CD14-positive monocyte (primary cell): ENCODE measurements around the gene CCM2. TPM values are rescaled to one million over a fixed set of nuclear protein-coding genes. Genes with fewer than 3 reads are reported as not detected.

Experiments used
- DNase-seq, 3 donors: peaks; one replicate each; pipeline ENCODE4 v3.0.0-alpha.2; 2011 to 2022
- H2AFZ ChIP-seq: 2 replicates; pipeline ENCODE4 v1.6.0; 2012; ENCODE audit warnings: mild to moderate bottlenecking, low read depth, low read length, inconsistent platforms; ENCODE audit not compliant: insufficient read depth, poor library complexity, severe bottlenecking
- H3K27ac ChIP-seq, 2 donors: 1 replicate in 1 of 2; 2 replicates in 1 of 2; pipeline ENCODE4 v1.5.1; 2012 to 2013; ENCODE audit warnings: low read length in 2 of 2, control low read depth in 1 of 2, inconsistent platforms in 1 of 2, low read depth in 1 of 2, mild to moderate bottlenecking in 1 of 2
- H3K27me3 ChIP-seq, 2 donors: one replicate each; pipeline versions ENCODE4 v1.6.0 to v1.6.1; 2011 to 2013; ENCODE audit warnings: low read length in 2 of 2; ENCODE audit not compliant: control insufficient read depth in 2 of 2, insufficient read depth in 2 of 2
- H3K36me3 ChIP-seq, 2 donors: replicated peaks in 1 of 2; 1 replicate in 1 of 2; 2 replicates in 1 of 2; pipeline versions ENCODE4 v1.5.1 to v1.6.1; 2012 to 2013; ENCODE audit warnings: low read length in 2 of 2, control low read depth in 1 of 2, inconsistent platforms in 1 of 2, mild to moderate bottlenecking in 1 of 2; ENCODE audit not compliant: insufficient read depth in 2 of 2, control insufficient read depth in 1 of 2
- H3K4me1 ChIP-seq, 2 donors: 1 replicate in 1 of 2; 2 replicates in 1 of 2; pipeline versions ENCODE4 v1.5.1 to v1.6.1; 2012 to 2013; ENCODE audit warnings: low read length in 2 of 2, control low read depth in 1 of 2, inconsistent platforms in 1 of 2, mild to moderate bottlenecking in 1 of 2, moderate library complexity in 1 of 2; ENCODE audit not compliant: insufficient read depth in 2 of 2, control insufficient read depth in 1 of 2
- H3K4me2 ChIP-seq: replicated peaks from 2 replicates; pipeline ENCODE3; 2012; ENCODE audit warnings: low read length, moderate library complexity, mild to moderate bottlenecking; ENCODE audit not compliant: poor library complexity, severe bottlenecking; ENCODE audit errors: extremely low read depth
- H3K4me3 ChIP-seq, 3 experiments: fragments of 200-600 bp in 1 of 3; sonication (generic) in 1 of 3; replicated peaks in 1 of 3; 1 replicate in 2 of 3; 2 replicates in 1 of 3; pipeline ENCODE4 v1.5.1; 2011 to 2013; ENCODE audit warnings: low read length in 3 of 3, mild to moderate bottlenecking in 3 of 3, control low read depth in 2 of 3, low read depth in 2 of 3, inconsistent platforms in 1 of 3, moderate library complexity in 1 of 3
- H3K79me2 ChIP-seq: 2 replicates; pipeline ENCODE4 v1.6.0; 2012; ENCODE audit warnings: mild to moderate bottlenecking, control low read depth, inconsistent platforms, low read length, moderate library complexity; ENCODE audit not compliant: insufficient read depth
- H3K9ac ChIP-seq: 2 replicates; pipeline ENCODE4 v1.6.0; 2017; ENCODE audit warnings: low read length, mild to moderate bottlenecking; ENCODE audit not compliant: insufficient read depth, poor library complexity, severe bottlenecking
- H3K9me3 ChIP-seq, 2 donors: replicated peaks in 1 of 2; 1 replicate in 1 of 2; 2 replicates in 1 of 2; pipeline versions ENCODE4 v1.5.1 to v1.6.1; 2012 to 2013; ENCODE audit warnings: low read length in 2 of 2, control low read depth in 1 of 2; ENCODE audit not compliant: control insufficient read depth in 1 of 2, insufficient read depth in 1 of 2
- H4K20me1 ChIP-seq: 2 replicates; pipeline ENCODE4 v1.6.0; 2012; ENCODE audit warnings: mild to moderate bottlenecking, low read length, control low read depth, moderate library complexity; ENCODE audit not compliant: insufficient read depth
- H3K27ac Mint-ChIP-seq, 7 donors: one replicate each; pipeline ENCODE4 v1.8.0; 2020; ENCODE audit warnings: mild to moderate bottlenecking in 7 of 7, mixed read lengths in 7 of 7, moderate library complexity in 6 of 7, inconsistent platforms in 2 of 7
- H3K27me3 Mint-ChIP-seq, 3 donors: one replicate each; pipeline ENCODE4 v1.8.0; 2021 to 2022; ENCODE audit warnings: low read depth in 3 of 3, mild to moderate bottlenecking in 3 of 3, mixed read lengths in 3 of 3, moderate library complexity in 3 of 3, inconsistent platforms in 1 of 3
- H3K36me3 Mint-ChIP-seq, 2 donors: one replicate each; pipeline ENCODE4 v1.8.0; 2020; ENCODE audit warnings: mixed read lengths in 2 of 2, inconsistent platforms in 1 of 2, mild to moderate bottlenecking in 1 of 2
- H3K4me1 Mint-ChIP-seq: one replicate; pipeline ENCODE4 v1.8.0; 2020; ENCODE audit warnings: mild to moderate bottlenecking, mixed read lengths
- H3K4me3 Mint-ChIP-seq, 2 donors: one replicate each; pipeline ENCODE4 v1.8.0; 2020; ENCODE audit warnings: mild to moderate bottlenecking in 2 of 2, mixed read lengths in 2 of 2, moderate library complexity in 1 of 2
- H3K9me3 Mint-ChIP-seq, 7 donors: one replicate each; pipeline ENCODE4 v1.8.0; 2020 to 2022; ENCODE audit warnings: mixed read lengths in 7 of 7, mild to moderate bottlenecking in 6 of 7, moderate library complexity in 6 of 7, inconsistent platforms in 2 of 7
- CTCF ChIP-seq: fragments of 200-600 bp; IDR thresholded peaks from one replicate; pipeline ENCODE4 v1.8.0; 2022; ENCODE audit warnings: antibody characterized with exemption, mild to moderate bottlenecking
- WGBS: methylation state at CpG from one replicate; pipeline ENCODE4 v1.1.5; 2013; ENCODE audit warnings: missing lambda C conversion rate; ENCODE audit not compliant: insufficient coverage; 5-methylcytosine and 5-hydroxymethylcytosine counted together
- intact Hi-C, 2 donors: fragments of 100-400 bp; cut with micrococcal nuclease; formaldehyde crosslinking; loops; one replicate each; pipeline versions ENCODE4 v1.15.0 to v1.15.1; 2023
- polyA plus RNA-seq, 3 donors: library from polyadenylated mRNA; depleted of rRNA in 1 of 3; unstranded in 2 of 3; stranded (reverse) in 1 of 3; fragments of 300-500 nt in 2 of 3; fragments of >200 nt in 1 of 3; fragmentation: Illumina TruSeq in 2 of 3; gene quantifications; 1 replicate in 2 of 3; 2 replicates in 1 of 3; pipeline ENCODE4 v1.2.3, GENCODE V29; 2012 to 2021

CCM2 gene
- polyA plus RNA-seq, 3 donors, result 38.5 to 102 (median 51.4) TPM

DNA sequence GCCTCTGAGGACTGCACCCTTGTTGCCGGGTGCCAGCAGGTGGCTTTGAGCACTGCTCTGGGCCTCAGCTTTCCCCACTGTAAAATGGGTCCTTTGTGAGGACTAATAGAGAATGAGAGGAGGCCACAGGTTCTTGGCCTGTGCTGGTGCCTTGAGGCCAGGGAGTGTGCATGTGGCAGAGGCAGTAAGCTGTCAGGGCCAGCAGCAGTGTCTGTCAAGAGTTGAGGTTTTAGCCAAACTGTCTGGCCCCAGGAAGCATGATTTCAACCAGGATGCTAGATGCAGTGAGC lies 75.3 kb downstream of the CCM2 start:
- WGBS, result 100% methylated on average over 1 of the region's 1 CpG

DNA sequence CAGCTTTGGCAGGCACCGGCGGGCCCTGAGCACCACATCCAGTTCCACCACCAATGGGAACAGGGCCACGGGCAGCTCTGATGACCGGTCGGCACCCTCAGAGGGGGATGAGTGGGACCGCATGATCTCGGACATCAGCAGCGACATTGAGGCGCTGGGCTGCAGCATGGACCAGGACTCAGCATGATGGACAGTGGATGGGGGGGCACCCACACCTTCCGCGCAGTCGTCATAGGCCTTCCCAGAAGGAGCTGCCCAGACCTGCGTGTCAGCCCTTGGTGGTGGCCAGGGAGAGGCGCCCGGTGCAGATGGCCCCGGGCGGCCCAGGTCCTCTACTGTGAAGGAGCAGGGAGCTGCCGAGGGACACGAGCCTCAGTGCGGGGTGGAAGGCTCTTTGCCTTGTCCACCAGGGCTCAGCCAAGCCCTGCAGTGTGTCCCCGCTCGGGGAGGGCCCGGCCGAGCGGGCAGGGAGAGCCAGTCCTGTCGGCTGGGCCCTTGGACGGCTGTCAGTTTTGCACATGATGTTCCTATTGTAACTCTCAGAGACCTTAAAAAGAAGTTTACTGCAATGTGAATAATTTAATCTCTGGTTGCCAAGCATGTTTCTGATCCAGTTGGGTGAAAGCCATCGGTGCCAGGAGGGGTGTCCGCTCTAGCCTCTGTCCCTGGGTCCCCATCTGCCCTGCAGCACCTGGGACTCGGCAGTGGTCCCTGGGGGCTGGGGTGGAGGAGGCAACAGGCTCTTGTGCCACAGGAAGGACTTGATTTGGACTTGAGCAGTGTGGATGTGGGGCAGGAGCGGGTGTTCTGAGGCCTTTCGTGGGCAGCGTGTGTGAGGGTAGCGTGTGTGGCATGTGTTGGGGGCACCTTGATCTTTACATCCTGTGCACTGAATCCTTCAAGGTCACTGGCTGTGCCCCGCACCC lies 76.1 kb downstream of the CCM2 start:
- no peak for TF ChIP-seq CTCF
- WGBS, result 95% methylated on average over 30 of the region's 35 CpGs
- peak overlapping the region in 3 of 7 donors; percentile 6 to 10 (median 10) for H3K27ac Mint-ChIP-seq

More for the DNA sequence above, 75.3 kb downstream of the CCM2 start:
- no peak for TF ChIP-seq CTCF
- Histone ChIP-seq H3K27me3 (no peaks in the 10 kb centered on the region), H3K36me3 (peaks cover 65 to 77% of the 10 kb centered on the region in 2 donors), H3K4me1 (peaks cover 9 to 13% of the 10 kb centered on the region in 2 donors), H3K9me3 (no peaks in the 10 kb centered on the region), H3K27ac (peak overlapping the region in 1 of 2 donors; percentile 20), H3K79me2 (no peaks in the 10 kb centered on the region), H2AFZ (no peak overlapping the region), H4K20me1 (peaks cover 82% of the 10 kb centered on the region), H3K4me2 (no peak overlapping the region), H3K9ac (no peak overlapping the region), H3K4me3 (no peak overlapping the region)
- intact Hi-C loops, result no loop called here
- Mint-ChIP-seq H3K9me3 (no peaks in the 10 kb centered on the region), H3K27me3 (peaks cover 0 to 2% (median 2%) of the 10 kb centered on the region in 3 donors), H3K4me3 (no peak overlapping the region), H3K4me1 (peaks cover 13% of the 10 kb centered on the region), H3K36me3 (peaks cover 63 to 73% of the 10 kb centered on the region in 2 donors), H3K27ac (peak overlapping the region in 4 of 7 donors; percentile 40 to 83 (median 58))
- DNase-seq, result no peak

More for the DNA sequence above, 76.1 kb downstream of the CCM2 start:
- Mint-ChIP-seq H3K4me3 (no peak overlapping the region), H3K36me3 (peaks cover 58 to 66% of the 10 kb centered on the region in 2 donors), H3K9me3 (no peaks in the 10 kb centered on the region), H3K4me1 (peaks cover 11% of the 10 kb centered on the region), H3K27me3 (peaks cover 0 to 2% (median 2%) of the 10 kb centered on the region in 3 donors)
- DNase-seq, result no peak
- H3K4me1 ChIP-seq, result peaks cover 9 to 13% of the 10 kb centered on the region in 2 donors
- H3K79me2 ChIP-seq, result no peaks in the 10 kb centered on the region
- H2AFZ ChIP-seq, result no peak overlapping the region
- no peak overlapping the region for H3K9ac ChIP-seq
- peaks cover 60 to 69% of the 10 kb centered on the region in 2 donors for H3K36me3 ChIP-seq
- no peak overlapping the region for H3K4me2 ChIP-seq
- H3K27me3 ChIP-seq, result no peaks in the 10 kb centered on the region
- H3K9me3 ChIP-seq, result no peaks in the 10 kb centered on the region
- intact Hi-C loops, result no loop called here
- no peak overlapping the region for H3K27ac ChIP-seq
- no peak overlapping the region for H3K4me3 ChIP-seq
- H4K20me1 ChIP-seq, result peaks cover 74% of the 10 kb centered on the region
